Astrocyte of the spinal cord (primary cell): ENCODE data around the gene RIT1.
A peak's percentile ranks its signal among the peaks of the same experiment; 100 is the strongest.

ENCODE experiments used
- DNase-seq: peaks from one replicate; pipeline ENCODE4 v3.0.0; 2011; ENCODE audit warnings: low read depth, low spot score
- H3K4me3 ChIP-seq: 2 replicates; pipeline ENCODE4 v1.5.1; 2011; ENCODE audit warnings: low read depth, mild to moderate bottlenecking, low read length, moderate library complexity
- CTCF ChIP-seq: IDR thresholded peaks from 2 replicates; pipeline ENCODE4 v1.5.1; 2012; ENCODE audit warnings: low read depth, mild to moderate bottlenecking, low read length, inconsistent platforms
- in situ Hi-C: cut with HindIII; loops from 2 replicates; pipeline ENCODE4 v1.10.0; 2017; ENCODE audit warnings: low sequenced_read_pairs

RIT1 gene

GRCh38 chr1:155856257-155856974 is 54.7 kb downstream of the RIT1 start:
- peak overlapping the region; percentile 96 for H3K4me3 ChIP-seq
- TF ChIP-seq CTCF, result no peak
- no peak for DNase-seq
- in situ Hi-C loops, result no loop called here

GRCh38 chr1:155850345-155850744 is 60.8 kb downstream of the RIT1 start:
- TF ChIP-seq CTCF, result no peak
- in situ Hi-C loops, result no loop called here
- DNase-seq, result no peak

GRCh38 chr1:155847823-155848529 is 63.2 kb downstream of the RIT1 start:
- DNase-seq, result no peak
- no peak for TF ChIP-seq CTCF
- in situ Hi-C loops, result no loop called here
- no peak overlapping the region for H3K4me3 ChIP-seq

More at GRCh38 chr1:155850345-155850744, 60.8 kb downstream of the RIT1 start:
- no peak overlapping the region for H3K4me3 ChIP-seq
